Esophagus muscularis mucosa (tissue), 4 donors: ENCODE measurements around the gene MUC5B. TPM values are rescaled to one million over a fixed set of nuclear protein-coding genes. Genes with fewer than 3 reads are reported as not detected.

Source experiments
- DNase-seq: peaks from one replicate; pipeline ENCODE4 v3.0.0-alpha.2; 2017; ENCODE audit errors: extremely low spot score
- H3K27ac ChIP-seq, 4 donors: fragments of 200-600 bp; sonication (generic); replicated peaks in 1 of 4; 1 replicate in 3 of 4; 2 replicates in 1 of 4; pipeline ENCODE4 v1.5.1; 2016 to 2019; ENCODE audit warnings: mild to moderate bottlenecking in 1 of 4
- H3K27me3 ChIP-seq, 4 donors: fragments of 200-600 bp; sonication (generic); one replicate each; pipeline versions ENCODE4 v1.5.1 to v1.6.0; 2016 to 2019
- H3K36me3 ChIP-seq, 4 donors: fragments of 200-600 bp; sonication (generic); one replicate each; pipeline ENCODE4 v1.5.1; 2016 to 2019
- H3K4me1 ChIP-seq, 4 donors: fragments of 200-600 bp; sonication (generic); one replicate each; pipeline ENCODE4 v1.5.1; 2016 to 2019
- H3K4me3 ChIP-seq, 4 donors: fragments of 200-600 bp; sonication (generic); 1 replicate in 2 of 4; 2 replicates in 2 of 4; pipeline ENCODE4 v1.5.1; 2016 to 2019; ENCODE audit warnings: mild to moderate bottlenecking in 4 of 4, moderate library complexity in 1 of 4
- H3K9me3 ChIP-seq, 4 donors: fragments of 200-600 bp; sonication (generic); 1 replicate in 3 of 4; 2 replicates in 1 of 4; pipeline ENCODE4 v1.5.1; 2016 to 2019
- EP300 ChIP-seq: sonication (generic); formaldehyde crosslinking; IDR thresholded peaks from one replicate; pipeline ENCODE4 v1.6.1; 2017; ENCODE audit warnings: antibody characterized with exemption
- POLR2A ChIP-seq: fragments of 450-650 bp; IDR thresholded peaks from one replicate; pipeline ENCODE4 v1.6.1; 2017; ENCODE audit warnings: antibody characterized with exemption, moderate library complexity, mild to moderate bottlenecking, low read depth
- POLR2AphosphoS5 ChIP-seq, 2 donors: sonication (generic); formaldehyde crosslinking; IDR thresholded peaks; one replicate each; pipeline ENCODE4 v1.6.1; 2017; ENCODE audit warnings: antibody characterized with exemption in 2 of 2
- WGBS: methylation state at CpG from one replicate; pipeline ENCODE4 v1.1.5; 2018; 5-methylcytosine and 5-hydroxymethylcytosine counted together
- intact Hi-C: fragments of 100-400 bp; cut with DNase I; formaldehyde crosslinking; loops from one replicate; pipeline ENCODE4 v1.15.1; 2023
- total RNA-seq, 4 donors: library from RNA; depleted of rRNA; stranded (reverse); fragments of >200 nt; gene quantifications; one replicate each; pipeline versions ENCODE4 v1.1.0 to v1.2.1, GENCODE V29; 2016
- TF ChIP-seq, protein P1 (sequence below), 3 experiments: fragments of 200-600 bp in 2 of 3; fragments of 450-650 bp in 1 of 3; sonication (generic) in 2 of 3; IDR thresholded peaks; one replicate each; pipeline ENCODE4 v1.5.1; 2017 to 2019; ENCODE audit warnings: antibody characterized with exemption in 3 of 3, mild to moderate bottlenecking in 2 of 3, moderate library complexity in 1 of 3

The MUC5B gene
- total RNA-seq, 4 donors from 2014 or later: under 0.01 to 0.45 (median 0.06) TPM; not detected in 1

DNA sequence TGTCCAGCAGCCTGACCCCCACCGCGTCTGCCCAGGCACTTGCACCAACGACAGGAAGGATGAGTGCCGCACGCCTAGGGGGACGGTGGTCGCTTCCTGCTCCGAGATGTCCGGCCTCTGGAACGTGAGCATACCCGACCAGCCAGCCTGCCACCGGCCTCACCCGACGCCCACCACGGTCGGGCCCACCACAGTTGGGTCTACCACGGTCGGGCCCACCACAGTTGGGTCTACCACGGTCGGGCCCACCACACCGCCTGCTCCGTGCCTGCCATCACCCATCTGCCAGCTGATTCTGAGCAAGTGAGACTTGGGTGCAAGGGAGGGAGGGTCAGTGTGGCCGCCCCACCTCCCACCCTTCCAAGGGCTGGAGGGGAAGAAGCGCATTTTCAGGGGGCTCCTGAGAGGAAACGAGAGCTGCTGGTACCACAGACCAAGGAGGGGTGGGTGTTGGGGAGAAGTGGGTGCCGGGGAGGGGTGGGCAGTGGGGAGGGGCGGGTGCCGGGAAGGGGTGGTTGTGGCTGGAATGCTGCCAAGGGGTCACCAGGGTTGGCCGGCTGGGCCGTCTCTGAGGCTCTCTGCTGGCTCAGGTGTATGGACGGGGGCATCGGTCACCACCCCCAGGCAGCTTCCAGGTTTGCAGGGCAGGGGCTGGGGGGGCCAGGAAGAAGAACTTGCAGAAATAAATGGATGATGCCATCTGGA lies 27.7 kb upstream of the MUC5B start:
- no peaks in the 10 kb centered on the region for H3K9me3 ChIP-seq
- no peaks in the 10 kb centered on the region for H3K36me3 ChIP-seq
- no peak overlapping the region for H3K4me3 ChIP-seq
- intact Hi-C loops: no loop called here
- H3K27ac ChIP-seq: no peak overlapping the region
- H3K27me3 ChIP-seq: peaks cover 0 to 92% (median 25%) of the 10 kb centered on the region in 4 donors
- no peak for DNase-seq
- no peaks in the 10 kb centered on the region for H3K4me1 ChIP-seq
- 87% methylated on average over 19 of the region's 32 CpGs for WGBS
- TF ChIP-seq POLR2A (no peak), POLR2AphosphoS5 (IDR thresholded peaks at IDR 0.05) (no peak), EP300 (no peak)
- TF ChIP-seq, protein P1, sequence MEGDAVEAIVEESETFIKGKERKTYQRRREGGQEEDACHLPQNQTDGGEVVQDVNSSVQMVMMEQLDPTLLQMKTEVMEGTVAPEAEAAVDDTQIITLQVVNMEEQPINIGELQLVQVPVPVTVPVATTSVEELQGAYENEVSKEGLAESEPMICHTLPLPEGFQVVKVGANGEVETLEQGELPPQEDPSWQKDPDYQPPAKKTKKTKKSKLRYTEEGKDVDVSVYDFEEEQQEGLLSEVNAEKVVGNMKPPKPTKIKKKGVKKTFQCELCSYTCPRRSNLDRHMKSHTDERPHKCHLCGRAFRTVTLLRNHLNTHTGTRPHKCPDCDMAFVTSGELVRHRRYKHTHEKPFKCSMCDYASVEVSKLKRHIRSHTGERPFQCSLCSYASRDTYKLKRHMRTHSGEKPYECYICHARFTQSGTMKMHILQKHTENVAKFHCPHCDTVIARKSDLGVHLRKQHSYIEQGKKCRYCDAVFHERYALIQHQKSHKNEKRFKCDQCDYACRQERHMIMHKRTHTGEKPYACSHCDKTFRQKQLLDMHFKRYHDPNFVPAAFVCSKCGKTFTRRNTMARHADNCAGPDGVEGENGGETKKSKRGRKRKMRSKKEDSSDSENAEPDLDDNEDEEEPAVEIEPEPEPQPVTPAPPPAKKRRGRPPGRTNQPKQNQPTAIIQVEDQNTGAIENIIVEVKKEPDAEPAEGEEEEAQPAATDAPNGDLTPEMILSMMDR (IDR thresholded peaks at IDR 0.05): no peak

DNA sequence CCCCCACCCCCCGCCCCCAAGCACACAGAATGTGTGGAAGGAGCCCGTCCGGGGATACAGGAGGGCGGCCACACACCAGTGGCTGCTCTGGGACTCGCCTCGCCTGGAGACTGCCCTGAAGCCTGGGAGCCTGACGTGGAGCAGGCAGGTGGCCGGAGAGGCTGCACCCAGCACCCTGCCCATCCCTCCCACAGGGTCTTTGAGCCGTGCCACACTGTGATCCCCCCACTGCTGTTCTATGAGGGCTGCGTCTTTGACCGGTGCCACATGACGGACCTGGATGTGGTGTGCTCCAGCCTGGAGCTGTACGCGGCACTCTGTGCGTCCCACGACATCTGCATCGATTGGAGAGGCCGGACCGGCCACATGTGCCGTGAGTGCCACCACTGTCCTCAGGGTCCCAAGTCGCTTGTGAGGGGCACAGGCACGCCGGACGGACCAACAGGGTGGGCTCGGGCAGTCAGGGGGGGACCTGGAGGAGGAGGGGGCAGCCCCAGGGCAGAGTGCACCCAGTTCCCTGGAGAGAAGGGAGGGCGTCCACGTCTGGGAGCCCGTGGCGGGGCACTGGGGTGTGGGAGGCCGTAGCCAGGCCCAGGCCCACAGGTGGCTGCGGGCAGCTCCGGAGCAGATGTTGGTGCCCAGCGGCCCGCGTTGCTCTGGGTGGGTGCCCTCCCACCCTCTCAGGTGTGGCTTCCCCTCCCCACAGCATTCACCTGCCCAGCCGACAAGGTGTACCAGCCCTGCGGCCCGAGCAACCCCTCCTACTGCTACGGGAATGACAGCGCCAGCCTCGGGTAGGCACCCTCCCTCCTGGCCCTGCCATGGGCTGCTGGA lies 27.0 kb upstream of the MUC5B start:
- Histone ChIP-seq H3K36me3 (no peaks in the 10 kb centered on the region), H3K27me3 (peaks cover 0 to 94% (median 27%) of the 10 kb centered on the region in 4 donors), H3K27ac (no peak overlapping the region), H3K4me3 (no peak overlapping the region), H3K9me3 (no peaks in the 10 kb centered on the region), H3K4me1 (no peaks in the 10 kb centered on the region)
- TF ChIP-seq EP300 (no peak), POLR2A (no peak), POLR2AphosphoS5 (IDR thresholded peaks at IDR 0.05) (no peak)
- TF ChIP-seq, protein P1 (IDR thresholded peaks at IDR 0.05): no peak
- DNase-seq: no peak
- intact Hi-C loops: no loop called here
- 89% methylated on average over 33 of the region's 41 CpGs for WGBS

DNA sequence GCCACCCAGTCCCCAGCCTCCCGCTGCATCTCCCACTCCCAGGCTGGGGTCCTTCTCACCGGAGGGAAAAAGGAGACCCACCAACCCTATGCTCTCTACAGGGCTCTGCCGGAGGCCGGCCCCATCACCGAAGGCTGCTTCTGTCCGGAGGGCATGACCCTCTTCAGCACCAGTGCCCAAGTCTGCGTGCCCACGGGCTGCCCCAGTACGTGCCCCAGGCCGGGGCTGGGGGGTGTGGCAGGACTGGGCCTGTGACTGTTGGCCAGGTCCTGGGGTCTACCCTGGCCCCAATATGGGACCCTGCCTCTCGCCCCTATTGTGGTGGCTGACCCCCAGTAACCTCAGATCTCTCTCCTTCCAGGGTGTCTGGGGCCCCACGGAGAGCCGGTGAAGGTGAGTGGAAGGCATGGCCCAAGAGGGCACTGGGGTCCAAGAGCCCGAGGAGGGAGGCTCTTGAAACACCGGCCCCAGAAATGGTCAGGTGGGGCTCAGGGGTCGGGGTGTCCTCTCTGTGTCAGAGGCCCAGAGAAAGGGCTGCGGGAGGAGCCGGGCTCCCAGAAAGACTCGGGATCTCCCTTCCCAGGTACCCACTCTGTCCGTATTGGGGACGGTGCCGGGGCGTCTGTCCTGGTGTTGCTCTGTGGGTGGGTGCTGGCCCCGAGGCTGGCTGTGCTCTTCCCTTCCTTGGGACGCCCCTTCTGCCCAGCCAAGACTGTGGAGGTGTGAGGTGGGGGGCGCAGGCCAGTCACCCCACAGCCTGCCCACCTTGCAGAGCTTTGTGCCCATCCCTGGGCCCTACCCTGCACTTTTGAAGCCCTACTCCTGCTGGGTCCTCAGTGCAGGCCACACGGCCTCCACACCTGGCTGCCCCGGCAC lies 26.1 kb upstream of the MUC5B start:
- Histone ChIP-seq H3K4me1 (no peaks in the 10 kb centered on the region), H3K9me3 (no peaks in the 10 kb centered on the region), H3K27me3 (peaks cover 0 to 95% (median 28%) of the 10 kb centered on the region in 4 donors), H3K36me3 (no peaks in the 10 kb centered on the region), H3K4me3 (no peak overlapping the region), H3K27ac (no peak overlapping the region)
- WGBS: 72% methylated on average over 4 of the region's 28 CpGs
- intact Hi-C loops: no loop called here
- TF ChIP-seq POLR2AphosphoS5 (IDR thresholded peaks at IDR 0.05) (no peak), POLR2A (no peak), EP300 (no peak)
- TF ChIP-seq, protein P1 (IDR thresholded peaks at IDR 0.05): no peak
- DNase-seq: no peak

DNA sequence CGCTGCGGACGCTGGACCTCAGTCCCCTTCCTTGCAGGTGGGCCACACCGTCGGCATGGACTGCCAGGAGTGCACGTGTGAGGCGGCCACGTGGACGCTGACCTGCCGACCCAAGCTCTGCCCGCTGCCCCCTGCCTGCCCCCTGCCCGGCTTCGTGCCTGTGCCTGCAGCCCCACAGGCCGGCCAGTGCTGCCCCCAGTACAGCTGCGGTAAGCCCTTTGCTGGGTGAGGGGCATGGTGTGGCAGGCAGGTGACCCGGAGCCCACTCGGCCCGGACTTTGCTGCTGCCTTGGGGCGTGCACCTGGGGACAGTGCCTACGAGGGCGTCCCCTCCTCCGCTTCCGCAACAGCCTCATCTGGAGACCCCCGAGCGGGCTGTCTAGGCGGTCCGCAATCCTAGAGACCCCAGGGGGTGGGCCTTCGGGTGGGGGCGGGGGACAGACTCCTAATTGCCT lies 25.4 kb upstream of the MUC5B start:
- 100% methylated on average over 2 of the region's 29 CpGs for WGBS
- Histone ChIP-seq H3K27ac (no peak overlapping the region), H3K36me3 (no peaks in the 10 kb centered on the region), H3K27me3 (peaks cover 0 to 90% (median 28%) of the 10 kb centered on the region in 4 donors), H3K4me3 (no peak overlapping the region), H3K4me1 (peaks cover 0 to 2% (median under 1%) of the 10 kb centered on the region in 4 donors), H3K9me3 (no peaks in the 10 kb centered on the region)
- no peak for DNase-seq
- TF ChIP-seq, protein P1 (IDR thresholded peaks at IDR 0.05): no peak
- TF ChIP-seq POLR2A (no peak), EP300 (no peak), POLR2AphosphoS5 (IDR thresholded peaks at IDR 0.05) (no peak)
- intact Hi-C loops: no loop called here
